Measurements from ENCODE around the gene SEMA5A. TPM values are rescaled to one million over a fixed set of nuclear protein-coding genes. Genes with fewer than 3 reads are reported as not detected.

Gene SEMA5A
- total RNA-seq, 1 donor from 2014 or later, result 38.9 TPM

- no peak for ATAC-seq
- Histone ChIP-seq H3K27me3 (no peaks in the 10 kb centered on the region), H3K4me3 (no peak overlapping the region), H3K9me3 (no peaks in the 10 kb centered on the region), H3K27ac (no peak overlapping the region), H3K36me3 (no peaks in the 10 kb centered on the region), H3K4me1 (no peaks in the 10 kb centered on the region)
- no peak for TF ChIP-seq CTCF (IDR thresholded peaks at IDR 0.05)
- DNase-seq, result no peak
- intact Hi-C loops (cut with DNase I), result no loop called here
Measured at GRCh38 chr5:9495121-9495520, 50.8 kb downstream of the SEMA5A start.

- no peaks in the 10 kb centered on the region for H3K9me3 ChIP-seq
- TF ChIP-seq CTCF (IDR thresholded peaks at IDR 0.05), result no peak
- ATAC-seq (no peak), DNase-seq (no peak)
- no peaks in the 10 kb centered on the region for H3K4me1 ChIP-seq
- intact Hi-C loops (cut with DNase I), result no loop called here
- no peaks in the 10 kb centered on the region for H3K27me3 ChIP-seq
- H3K4me3 ChIP-seq, result no peak overlapping the region
- H3K36me3 ChIP-seq, result no peaks in the 10 kb centered on the region
- H3K27ac ChIP-seq, result no peak overlapping the region
Measured at GRCh38 chr5:9494301-9494700, 51.6 kb downstream of the SEMA5A start.

- no peak overlapping the region for H3K4me3 ChIP-seq
- H3K27ac ChIP-seq, result no peak overlapping the region
- no peaks in the 10 kb centered on the region for H3K27me3 ChIP-seq
- H3K36me3 ChIP-seq, result no peaks in the 10 kb centered on the region
- intact Hi-C loops (cut with DNase I), result no loop called here
- no peak for DNase-seq
- H3K4me1 ChIP-seq, result no peaks in the 10 kb centered on the region
- ATAC-seq, result no peak
- no peaks in the 10 kb centered on the region for H3K9me3 ChIP-seq
- TF ChIP-seq CTCF (IDR thresholded peaks at IDR 0.05), result no peak
Measured at GRCh38 chr5:9490494-9491097, 55.3 kb downstream of the SEMA5A start.

- ATAC-seq, result no peak
- no peaks in the 10 kb centered on the region for H3K36me3 ChIP-seq
- intact Hi-C loops (cut with DNase I), result no loop called here
- TF ChIP-seq CTCF (IDR thresholded peaks at IDR 0.05), result no peak
- no peak for DNase-seq
- H3K27me3 ChIP-seq, result no peaks in the 10 kb centered on the region
- H3K9me3 ChIP-seq, result no peaks in the 10 kb centered on the region
- H3K4me1 ChIP-seq, result no peaks in the 10 kb centered on the region
- no peak overlapping the region for H3K27ac ChIP-seq
- H3K4me3 ChIP-seq, result no peak overlapping the region
Measured at GRCh38 chr5:9483779-9484178, 62.1 kb downstream of the SEMA5A start.

- Histone ChIP-seq H3K4me3 (no peak overlapping the region), H3K27ac (no peak overlapping the region), H3K36me3 (no peaks in the 10 kb centered on the region), H3K9me3 (no peaks in the 10 kb centered on the region), H3K4me1 (no peaks in the 10 kb centered on the region), H3K27me3 (no peaks in the 10 kb centered on the region)
- intact Hi-C loops (cut with DNase I), result no loop called here
- ATAC-seq, result no peak
- DNase-seq, result no peak
- TF ChIP-seq CTCF (IDR thresholded peaks at IDR 0.05), result no peak
Measured at GRCh38 chr5:9483243-9483642, 62.6 kb downstream of the SEMA5A start.

GRCh38 chr5:9482381-9482780 lies 63.5 kb downstream of the SEMA5A start:
- no peak for TF ChIP-seq CTCF (IDR thresholded peaks at IDR 0.05)
- no peaks in the 10 kb centered on the region for H3K27me3 ChIP-seq
- H3K9me3 ChIP-seq, result peaks cover 7% of the 10 kb centered on the region
- H3K27ac ChIP-seq, result no peak overlapping the region
- DNase-seq (no peak), ATAC-seq (no peak)
- no peak overlapping the region for H3K4me3 ChIP-seq
- H3K4me1 ChIP-seq, result no peaks in the 10 kb centered on the region
- no peaks in the 10 kb centered on the region for H3K36me3 ChIP-seq
- intact Hi-C loops (cut with DNase I), result no loop called here
